ENCODE measurements around the gene TNRC18. TPM values are rescaled to one million over a fixed set of nuclear protein-coding genes. Genes with fewer than 3 reads are reported as not detected.
"Not testable (repeated sequence)": the region's sequence is repeated elsewhere in the genome, so short reads cannot be mapped to it uniquely, and the experiment has no call there.

Gene TNRC18
- total RNA-seq, 1 donor from 2014 or later, result 91.8 TPM

DNA sequence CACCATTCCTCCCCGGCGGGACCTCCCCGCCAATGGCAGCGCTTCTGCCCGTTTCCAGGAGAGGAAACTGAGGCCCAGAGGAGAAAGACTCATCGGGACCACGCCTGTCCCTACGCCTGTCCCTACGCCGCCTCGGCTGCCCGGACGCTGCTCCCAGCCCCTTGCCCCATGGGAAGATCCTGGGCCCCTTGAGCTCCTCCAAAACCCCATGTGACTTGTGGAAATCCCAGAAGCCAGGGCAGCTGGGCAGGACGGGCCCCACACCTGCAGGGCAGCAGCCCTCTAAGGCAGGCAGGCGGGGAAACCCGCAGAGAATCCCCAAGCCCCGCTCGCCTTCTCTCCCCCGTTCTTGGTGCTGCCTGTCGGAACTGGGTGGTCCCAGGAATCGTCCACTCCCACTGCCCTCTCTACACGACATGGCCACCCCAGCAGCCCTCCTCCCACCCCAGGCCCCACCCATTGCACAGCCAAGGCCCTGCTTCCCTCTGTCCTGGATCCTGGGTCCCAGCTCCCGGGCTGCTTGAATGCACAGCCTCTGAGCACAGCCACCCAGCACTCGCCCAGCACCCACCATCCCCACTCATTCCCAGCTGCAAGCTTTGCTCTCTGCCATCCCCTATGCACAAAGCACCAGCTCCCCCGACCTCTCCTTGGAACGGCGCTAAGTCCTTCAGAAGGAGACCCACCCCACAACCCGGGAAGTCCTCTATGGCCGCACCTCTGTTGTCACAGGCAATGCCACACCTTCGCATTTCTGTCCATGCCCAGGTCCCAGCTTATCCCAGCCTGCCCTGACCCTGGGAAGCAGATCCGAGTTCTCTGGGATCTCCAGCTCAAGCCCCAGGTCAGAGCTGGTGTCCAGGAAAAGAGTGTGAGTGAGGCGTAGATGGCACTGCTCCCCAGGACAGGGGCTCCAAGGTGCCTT, 90.3 kb downstream of the TNRC18 start:
- H3K9me3 Mint-ChIP-seq (ENCODE audit: unreplicated experiment), result no peaks in the 10 kb centered on the region
- H3K27ac Mint-ChIP-seq (ENCODE audit: unreplicated experiment), result no peak overlapping the region
- no peaks in the 10 kb centered on the region for H3K4me1 Mint-ChIP-seq (ENCODE audit: unreplicated experiment)
- peaks cover 51% of the 10 kb centered on the region for H3K36me3 Mint-ChIP-seq (ENCODE audit: low read depth, unreplicated experiment)
- TF ChIP-seq, protein P1, sequence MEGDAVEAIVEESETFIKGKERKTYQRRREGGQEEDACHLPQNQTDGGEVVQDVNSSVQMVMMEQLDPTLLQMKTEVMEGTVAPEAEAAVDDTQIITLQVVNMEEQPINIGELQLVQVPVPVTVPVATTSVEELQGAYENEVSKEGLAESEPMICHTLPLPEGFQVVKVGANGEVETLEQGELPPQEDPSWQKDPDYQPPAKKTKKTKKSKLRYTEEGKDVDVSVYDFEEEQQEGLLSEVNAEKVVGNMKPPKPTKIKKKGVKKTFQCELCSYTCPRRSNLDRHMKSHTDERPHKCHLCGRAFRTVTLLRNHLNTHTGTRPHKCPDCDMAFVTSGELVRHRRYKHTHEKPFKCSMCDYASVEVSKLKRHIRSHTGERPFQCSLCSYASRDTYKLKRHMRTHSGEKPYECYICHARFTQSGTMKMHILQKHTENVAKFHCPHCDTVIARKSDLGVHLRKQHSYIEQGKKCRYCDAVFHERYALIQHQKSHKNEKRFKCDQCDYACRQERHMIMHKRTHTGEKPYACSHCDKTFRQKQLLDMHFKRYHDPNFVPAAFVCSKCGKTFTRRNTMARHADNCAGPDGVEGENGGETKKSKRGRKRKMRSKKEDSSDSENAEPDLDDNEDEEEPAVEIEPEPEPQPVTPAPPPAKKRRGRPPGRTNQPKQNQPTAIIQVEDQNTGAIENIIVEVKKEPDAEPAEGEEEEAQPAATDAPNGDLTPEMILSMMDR (IDR thresholded peaks at IDR 0.05; ENCODE audit: unreplicated experiment), result no peak
- DNase-seq (ENCODE audit: low spot score), result no peak
- no peaks in the 10 kb centered on the region for H3K27me3 Mint-ChIP-seq (ENCODE audit: unreplicated experiment)
- peak overlapping the region; percentile 56 for H3K4me3 Mint-ChIP-seq (ENCODE audit: unreplicated experiment)

DNA sequence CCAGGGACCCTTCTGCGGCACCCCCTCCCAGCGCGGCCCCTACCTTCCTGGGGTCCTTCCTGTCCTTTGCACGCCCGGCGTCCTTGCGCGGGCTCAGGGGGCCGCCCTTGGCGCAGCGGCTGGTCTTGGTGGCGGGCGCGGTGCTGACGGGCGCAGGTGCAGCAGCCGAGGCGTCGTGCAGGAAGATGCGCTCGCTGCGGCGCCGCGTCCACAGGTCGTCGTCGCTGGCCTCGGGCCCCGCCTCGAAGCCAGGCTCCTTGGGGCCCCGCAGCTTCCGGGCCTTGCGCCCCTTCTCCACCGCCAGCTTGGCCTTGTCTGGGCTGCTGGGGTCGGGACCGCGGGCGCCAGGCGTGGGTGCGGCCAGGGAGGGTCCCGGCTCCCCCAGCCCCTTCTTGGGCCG, 91.1 kb downstream of the TNRC18 start:
- no peak overlapping the region for H3K4me3 Mint-ChIP-seq (ENCODE audit: unreplicated experiment)
- peaks cover 44% of the 10 kb centered on the region for H3K36me3 Mint-ChIP-seq (ENCODE audit: low read depth, unreplicated experiment)
- no peak overlapping the region for H3K27ac Mint-ChIP-seq (ENCODE audit: unreplicated experiment)
- no peaks in the 10 kb centered on the region for H3K9me3 Mint-ChIP-seq (ENCODE audit: unreplicated experiment)
- H3K4me1 Mint-ChIP-seq (ENCODE audit: unreplicated experiment), result no peaks in the 10 kb centered on the region
- H3K27me3 Mint-ChIP-seq (ENCODE audit: unreplicated experiment), result no peaks in the 10 kb centered on the region
- TF ChIP-seq, protein P1 (IDR thresholded peaks at IDR 0.05; ENCODE audit: unreplicated experiment), result no peak
- DNase-seq (ENCODE audit: low spot score), result no peak

DNA sequence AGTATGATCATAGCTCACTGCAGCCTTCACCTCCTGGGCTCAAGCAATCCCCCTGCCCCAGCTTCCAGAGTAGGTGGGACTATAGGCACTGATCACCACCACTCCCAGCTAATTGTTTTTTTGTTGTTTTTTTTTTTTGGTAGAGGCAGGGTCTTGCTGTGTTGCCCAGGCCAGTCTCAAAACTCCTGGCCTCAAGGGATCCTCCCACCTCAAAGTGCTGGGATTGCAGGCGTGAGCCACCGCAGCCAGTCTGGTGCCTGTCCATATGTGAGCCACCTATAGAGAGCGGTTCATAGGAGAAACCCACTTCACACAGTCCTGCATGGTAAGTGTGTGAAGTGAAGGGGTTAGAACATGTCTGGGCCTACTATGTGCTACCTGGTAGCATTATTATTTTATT, 93.3 kb downstream of the TNRC18 start:
- Mint-ChIP-seq H3K4me3 (ENCODE audit: unreplicated experiment) (no peak overlapping the region), H3K9me3 (ENCODE audit: unreplicated experiment) (no peaks in the 10 kb centered on the region), H3K4me1 (ENCODE audit: unreplicated experiment) (no peaks in the 10 kb centered on the region), H3K36me3 (ENCODE audit: low read depth, unreplicated experiment) (peaks cover 34% of the 10 kb centered on the region), H3K27me3 (ENCODE audit: unreplicated experiment) (peaks cover 1% of the 10 kb centered on the region), H3K27ac (ENCODE audit: unreplicated experiment) (no peak overlapping the region)
- no peak for DNase-seq (ENCODE audit: low spot score)
- TF ChIP-seq, protein P1 (IDR thresholded peaks at IDR 0.05; ENCODE audit: unreplicated experiment), result no peak

DNA sequence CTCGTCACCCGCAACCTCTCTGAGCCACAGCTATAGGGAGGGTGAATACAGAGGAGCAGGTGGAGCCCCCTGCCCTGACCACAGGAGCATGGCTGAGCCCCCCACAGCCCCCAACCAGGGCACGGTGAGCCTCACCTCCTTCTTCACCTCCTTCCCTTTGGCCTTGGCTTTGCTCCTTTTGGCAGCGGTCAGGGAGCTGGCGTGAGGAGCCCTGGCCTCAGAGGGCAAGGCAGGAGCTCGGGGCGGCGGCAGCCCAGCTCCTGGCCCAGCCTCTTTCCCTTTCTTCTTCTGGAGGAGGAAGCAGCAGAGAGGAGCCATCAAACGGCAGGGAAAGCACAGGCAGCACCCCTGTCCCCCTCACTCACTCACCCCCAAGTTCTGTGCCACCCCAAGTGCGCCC, 98.7 kb downstream of the TNRC18 start:
- TF ChIP-seq, protein P1 (IDR thresholded peaks at IDR 0.05; ENCODE audit: unreplicated experiment), result no peak
- Mint-ChIP-seq H3K36me3 (ENCODE audit: low read depth, unreplicated experiment) (peaks cover 36% of the 10 kb centered on the region), H3K27me3 (ENCODE audit: unreplicated experiment) (peaks cover 10% of the 10 kb centered on the region), H3K9me3 (ENCODE audit: unreplicated experiment) (no peaks in the 10 kb centered on the region), H3K4me1 (ENCODE audit: unreplicated experiment) (no peaks in the 10 kb centered on the region), H3K27ac (ENCODE audit: unreplicated experiment) (no peak overlapping the region), H3K4me3 (ENCODE audit: unreplicated experiment) (no peak overlapping the region)
- no peak for DNase-seq (ENCODE audit: low spot score)

DNA sequence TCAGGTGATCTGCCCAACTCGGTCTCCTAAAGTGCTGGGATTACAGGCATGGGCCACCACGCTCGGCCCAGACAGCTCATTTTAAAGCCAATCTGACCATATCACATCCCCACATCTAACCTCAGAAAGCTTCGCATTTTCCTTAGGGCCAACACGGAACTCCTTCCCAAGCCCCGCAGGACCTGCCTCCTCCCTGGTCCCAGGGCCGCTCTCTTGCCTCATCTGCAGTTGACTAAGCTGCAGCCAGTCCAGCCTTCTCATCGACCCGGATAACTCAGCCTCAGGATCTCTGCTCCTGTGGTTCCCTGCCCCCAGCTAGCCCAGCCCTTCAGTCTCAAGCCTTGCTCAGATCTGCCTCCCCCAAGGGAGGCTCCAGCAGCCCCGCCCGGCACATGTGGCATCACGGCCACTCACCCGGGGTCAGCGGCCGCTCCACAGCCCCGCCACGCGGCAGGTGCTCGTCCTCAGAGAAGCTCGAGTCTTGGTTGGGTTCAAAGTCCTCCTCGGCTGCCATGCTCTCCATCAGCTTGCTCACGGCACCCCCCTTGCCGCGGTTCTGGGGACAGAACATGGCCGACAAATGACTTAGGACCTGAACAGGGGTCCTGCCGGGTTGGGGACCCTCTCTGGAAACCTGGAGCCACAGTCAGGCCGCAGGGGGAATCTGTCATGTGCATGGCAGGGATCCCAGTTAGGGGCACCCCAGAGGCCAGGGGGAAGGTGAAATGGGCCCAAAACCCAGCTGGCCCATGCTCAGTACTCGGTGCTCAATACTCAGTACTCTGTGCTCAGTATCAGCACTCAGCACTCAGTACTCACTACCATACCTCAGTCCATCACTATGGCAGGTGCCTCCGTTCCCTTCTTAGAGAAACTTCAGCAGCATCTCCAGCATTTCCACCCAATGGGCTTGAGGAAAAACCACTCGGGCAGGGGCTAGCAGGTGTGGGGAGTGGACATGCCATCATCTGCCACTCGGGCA, 99.5 kb downstream of the TNRC18 start:
- H3K9me3 Mint-ChIP-seq (ENCODE audit: unreplicated experiment); H3K4me1 Mint-ChIP-seq (ENCODE audit: unreplicated experiment); DNase-seq (ENCODE audit: low spot score); H3K27ac Mint-ChIP-seq (ENCODE audit: unreplicated experiment): not testable (repeated sequence)
- H3K36me3 Mint-ChIP-seq (ENCODE audit: low read depth, unreplicated experiment), result peaks cover 44% of the 10 kb centered on the region
- H3K4me3 Mint-ChIP-seq (ENCODE audit: unreplicated experiment), result peak overlapping the region; percentile 73
- H3K27me3 Mint-ChIP-seq (ENCODE audit: unreplicated experiment), result peaks cover 15% of the 10 kb centered on the region
